ENCODE measurements around the gene ZDHHC22.

- TF ChIP-seq CTCF (IDR thresholded peaks at IDR 0.05) (no peak), POLR2A (IDR thresholded peaks at IDR 0.05) (no peak), EP300 (IDR thresholded peaks at IDR 0.05) (no peak)
Measured at GRCh38 chr14:77155083-77155482, 13.5 kb upstream of the ZDHHC22 start.
